A673 (cell line): Measurements from ENCODE around the gene CREB1.

Experiments
- CTCF ChIP-seq: fragments of 300-800, 200-600 bp; sonication (generic); conservative IDR thresholded peaks from 2 replicates; pipeline ENCODE4 v1.5.1; 2017; ENCODE audit warnings: low read depth, mild to moderate bottlenecking, antibody characterized with exemption, low read length, moderate library complexity, mixed read lengths
- EZH2 ChIP-seq: fragments of 200-600 bp; sonication (generic); IDR thresholded peaks from 2 replicates; pipeline ENCODE4 v1.6.1; 2017; ENCODE audit warnings: borderline replicate concordance, low read depth, mild to moderate bottlenecking, mixed read lengths, antibody characterized with exemption, low read length; ENCODE audit not compliant: poor library complexity, severe bottlenecking

GRCh38 chr2:207603486-207603885, 73.7 kb downstream of the CREB1 start:
- TF ChIP-seq CTCF (no peak), EZH2 (no peak)
